Loucy (cell line): ENCODE results near the gene RERE.
"Not testable (repeated sequence)": the region's sequence is repeated elsewhere in the genome, so short reads cannot be mapped to it uniquely, and the experiment has no call there.

Source experiments
- H2AFZ ChIP-seq: fragments of 200-600 bp; sonication (generic); 2 replicates; pipeline ENCODE4 v1.6.0; 2016; ENCODE audit warnings: antibody characterized with exemption, mild to moderate bottlenecking, low read length, moderate library complexity
- H3F3A ChIP-seq: fragments of 200-600 bp; 2 replicates; pipeline ENCODE4 v1.6.0; 2016; ENCODE audit warnings: antibody characterized with exemption, low read depth, mild to moderate bottlenecking
- H3K27me3 ChIP-seq: fragments of 200-600 bp; sonication (generic); 2 replicates; pipeline ENCODE4 v1.6.1; 2014; ENCODE audit warnings: low read length, mild to moderate bottlenecking; ENCODE audit not compliant: insufficient read depth, poor library complexity, severe bottlenecking
- H3K36me3 ChIP-seq: fragments of 200-600 bp; sonication (generic); 2 replicates; pipeline ENCODE4 v1.6.1; 2016; ENCODE audit warnings: low read length; ENCODE audit not compliant: insufficient read depth
- H3K4me1 ChIP-seq: fragments of 200-600 bp; sonication (generic); 2 replicates; pipeline ENCODE4 v1.5.1; 2014; ENCODE audit warnings: low read length, mild to moderate bottlenecking; ENCODE audit not compliant: insufficient read depth, poor library complexity, severe bottlenecking
- H3K4me2 ChIP-seq: fragments of 200-600 bp; sonication (generic); 2 replicates; pipeline ENCODE4 v1.6.0; 2014; ENCODE audit warnings: antibody characterized with exemption, low read length, low read depth, mild to moderate bottlenecking; ENCODE audit not compliant: poor library complexity, severe bottlenecking
- H3K4me3 ChIP-seq: fragments of 200-600 bp; sonication (generic); 2 replicates; pipeline ENCODE4 v1.5.1; 2014; ENCODE audit warnings: low read length, mild to moderate bottlenecking, mixed read lengths; ENCODE audit not compliant: poor library complexity, severe bottlenecking
- H3K79me2 ChIP-seq: fragments of 200-600 bp; sonication (generic); 2 replicates; pipeline ENCODE4 v1.6.1; 2014; ENCODE audit warnings: low read length; ENCODE audit not compliant: insufficient read depth
- H3K9ac ChIP-seq: fragments of 200-600 bp; sonication (generic); 2 replicates; pipeline ENCODE4 v1.6.0; 2014; ENCODE audit warnings: mild to moderate bottlenecking, low read depth, low read length, moderate library complexity; ENCODE audit not compliant: poor library complexity, severe bottlenecking
- H3K9me2 ChIP-seq: fragments of 200-600 bp; sonication (generic); replicated peaks from 2 replicates; pipeline ENCODE4 v1.6.1; 2016; ENCODE audit warnings: low read depth, low read length, mixed read lengths
- H3K9me3 ChIP-seq: fragments of 200-600 bp; sonication (generic); 2 replicates; pipeline ENCODE4 v1.6.1; 2014; ENCODE audit warnings: mild to moderate bottlenecking, antibody characterized with exemption, low read length, low read depth; ENCODE audit not compliant: insufficient read depth
- H4K20me1 ChIP-seq: fragments of 200-600 bp; sonication (generic); 2 replicates; pipeline ENCODE4 v1.6.0; 2014; ENCODE audit warnings: antibody characterized with exemption, low read length, mild to moderate bottlenecking; ENCODE audit not compliant: insufficient read depth, poor library complexity, severe bottlenecking
- EZH2phosphoT487 ChIP-seq: fragments of 200-600 bp; IDR thresholded peaks from 2 replicates; pipeline ENCODE4 v1.6.1; 2018; ENCODE audit warnings: antibody characterized with exemption, mild to moderate bottlenecking, moderate library complexity, borderline replicate concordance
- TF ChIP-seq, protein P1 (sequence below): fragments of 200-600 bp; sonication (generic); conservative IDR thresholded peaks from 2 replicates; pipeline ENCODE4 v1.5.1; 2014; ENCODE audit warnings: mild to moderate bottlenecking, antibody characterized with exemption, low read length

RERE gene

DNA sequence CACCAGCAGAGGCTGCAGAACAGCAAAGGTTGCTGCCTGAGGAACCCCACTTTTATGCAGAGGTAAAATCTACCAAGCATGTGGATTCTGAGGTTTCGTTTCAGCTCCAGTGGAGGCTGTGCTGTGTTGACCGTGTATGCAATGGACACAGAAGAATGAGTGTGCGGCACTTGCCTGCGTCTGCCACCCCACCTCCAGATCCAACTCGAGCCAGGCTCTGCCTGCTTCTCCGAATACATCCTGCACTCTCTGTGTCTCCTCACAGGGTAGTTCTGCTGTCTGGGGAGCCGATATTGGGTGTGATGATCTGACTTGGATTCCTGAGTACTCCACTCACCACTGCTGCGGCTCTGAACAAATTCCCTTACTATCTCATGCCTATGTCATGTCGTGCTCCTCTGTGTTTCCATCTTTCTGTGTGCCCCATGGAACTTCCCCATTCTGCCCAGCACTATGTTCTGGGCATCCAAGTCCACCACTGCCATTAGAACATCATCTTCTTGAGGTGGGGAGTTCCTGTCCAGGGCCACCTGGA is 369.8 kb downstream of the RERE start:
- Histone ChIP-seq H3K27me3 (no peaks in the 10 kb centered on the region), H3F3A (no peaks in the 10 kb centered on the region), H2AFZ (no peak overlapping the region), H3K4me3 (no peak overlapping the region), H3K4me1 (no peaks in the 10 kb centered on the region), H4K20me1 (no peaks in the 10 kb centered on the region), H3K9me2 (no peaks in the 10 kb centered on the region), H3K4me2 (no peak overlapping the region), H3K9me3 (no peaks in the 10 kb centered on the region; the same call in 1 of the 2 replicates), H3K79me2 (no peaks in the 10 kb centered on the region; the same call in 1 of the 2 replicates), H3K36me3 (peaks cover 10% of the 10 kb centered on the region; the same call in 1 of the 2 replicates), H3K9ac (no peak overlapping the region)
- TF ChIP-seq, protein P1, sequence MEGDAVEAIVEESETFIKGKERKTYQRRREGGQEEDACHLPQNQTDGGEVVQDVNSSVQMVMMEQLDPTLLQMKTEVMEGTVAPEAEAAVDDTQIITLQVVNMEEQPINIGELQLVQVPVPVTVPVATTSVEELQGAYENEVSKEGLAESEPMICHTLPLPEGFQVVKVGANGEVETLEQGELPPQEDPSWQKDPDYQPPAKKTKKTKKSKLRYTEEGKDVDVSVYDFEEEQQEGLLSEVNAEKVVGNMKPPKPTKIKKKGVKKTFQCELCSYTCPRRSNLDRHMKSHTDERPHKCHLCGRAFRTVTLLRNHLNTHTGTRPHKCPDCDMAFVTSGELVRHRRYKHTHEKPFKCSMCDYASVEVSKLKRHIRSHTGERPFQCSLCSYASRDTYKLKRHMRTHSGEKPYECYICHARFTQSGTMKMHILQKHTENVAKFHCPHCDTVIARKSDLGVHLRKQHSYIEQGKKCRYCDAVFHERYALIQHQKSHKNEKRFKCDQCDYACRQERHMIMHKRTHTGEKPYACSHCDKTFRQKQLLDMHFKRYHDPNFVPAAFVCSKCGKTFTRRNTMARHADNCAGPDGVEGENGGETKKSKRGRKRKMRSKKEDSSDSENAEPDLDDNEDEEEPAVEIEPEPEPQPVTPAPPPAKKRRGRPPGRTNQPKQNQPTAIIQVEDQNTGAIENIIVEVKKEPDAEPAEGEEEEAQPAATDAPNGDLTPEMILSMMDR, result no peak
- TF ChIP-seq EZH2phosphoT487, result no peak

DNA sequence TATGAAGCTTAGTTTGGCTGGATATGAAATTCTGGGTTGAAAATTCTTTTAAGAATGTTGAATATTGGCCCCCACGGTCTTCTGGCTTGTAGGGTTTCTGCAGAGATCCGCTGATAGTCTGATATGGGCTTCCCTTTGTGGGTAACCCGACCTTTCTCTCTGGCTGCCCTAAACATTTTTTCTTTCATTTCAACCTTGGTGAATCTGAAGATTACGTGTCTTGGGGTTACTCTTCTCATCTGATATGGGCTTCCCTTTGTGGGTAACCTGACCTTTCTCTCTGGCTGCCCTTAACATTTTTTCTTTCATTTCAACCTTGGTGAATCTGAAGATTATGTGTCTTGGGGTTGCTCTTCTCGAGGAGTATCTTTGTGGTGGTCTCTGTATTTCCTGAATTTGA is 371.3 kb downstream of the RERE start:
- H3K4me3 ChIP-seq, H3K9me2 ChIP-seq, H3K4me2 ChIP-seq, H3K9me3 ChIP-seq, H4K20me1 ChIP-seq, H3K79me2 ChIP-seq, H3F3A ChIP-seq, H3K27me3 ChIP-seq, H3K36me3 ChIP-seq, H2AFZ ChIP-seq, H3K9ac ChIP-seq, H3K4me1 ChIP-seq: not testable (repeated sequence)

DNA sequence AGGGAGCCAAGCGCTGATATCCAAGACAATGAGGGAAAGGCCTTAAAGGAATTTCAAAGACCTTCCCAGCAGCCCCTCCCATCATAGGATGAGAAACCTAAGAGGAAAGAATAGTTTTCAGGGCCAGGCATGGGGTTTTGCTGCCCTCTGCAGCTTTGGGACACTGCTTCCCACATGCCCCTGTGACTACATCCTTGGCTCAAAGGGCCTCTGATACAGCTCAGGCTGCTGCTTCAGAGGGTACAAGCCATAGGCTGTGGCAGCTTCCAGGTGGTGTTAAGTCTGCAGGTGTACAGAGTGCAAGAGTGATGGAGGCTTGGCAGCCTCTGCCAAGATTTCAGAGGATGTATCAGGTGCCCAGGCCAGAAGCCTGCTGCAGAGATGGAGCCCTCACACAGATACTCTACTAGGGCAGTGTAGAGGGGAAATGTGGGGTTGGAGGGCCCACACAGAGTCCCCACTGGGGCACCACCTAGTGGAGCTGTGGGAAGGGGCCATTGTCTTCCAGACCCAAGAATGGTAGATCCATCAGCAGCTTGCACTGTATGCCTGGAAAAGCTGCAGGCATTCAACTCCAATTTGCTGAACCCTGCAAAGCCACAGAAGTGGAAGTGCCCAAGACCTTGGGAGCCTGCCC is 373.8 kb downstream of the RERE start:
- H3K9me2 ChIP-seq, result no peaks in the 10 kb centered on the region
- no peak overlapping the region for H2AFZ ChIP-seq
- H3K4me1 ChIP-seq, result peaks cover 10% of the 10 kb centered on the region
- H3K27me3 ChIP-seq, result no peaks in the 10 kb centered on the region
- H3K4me2 ChIP-seq, result no peak overlapping the region
- H3K9ac ChIP-seq, result no peak overlapping the region
- H3K9me3 ChIP-seq, result no peaks in the 10 kb centered on the region; the same call in 1 of the 2 replicates
- no peaks in the 10 kb centered on the region for H3F3A ChIP-seq
- H4K20me1 ChIP-seq, result peaks cover 4% of the 10 kb centered on the region
- H3K79me2 ChIP-seq, result no peaks in the 10 kb centered on the region
- H3K36me3 ChIP-seq, result peaks cover 10% of the 10 kb centered on the region; the same call in 1 of the 2 replicates
- TF ChIP-seq, protein P1, result peak; percentile 48
- TF ChIP-seq EZH2phosphoT487, result no peak
- H3K4me3 ChIP-seq, result no peak overlapping the region

DNA sequence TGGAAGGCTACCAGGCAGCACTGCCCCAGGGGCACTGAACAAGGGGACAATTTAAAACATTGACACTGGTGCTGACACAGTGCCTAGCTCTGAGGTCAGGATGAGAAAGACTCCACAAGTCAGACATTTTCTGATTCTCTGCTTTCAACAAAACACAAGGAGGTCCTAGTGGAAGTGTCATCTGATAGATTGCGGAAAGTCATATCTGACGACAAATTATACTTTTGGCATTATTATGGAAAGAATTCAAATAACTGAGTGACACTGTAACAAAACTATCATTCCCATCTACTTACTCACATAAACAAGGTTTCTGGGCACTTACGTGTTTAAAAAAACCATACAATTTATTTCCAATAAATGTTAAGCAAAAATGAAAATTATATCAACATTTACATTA is 376.0 kb downstream of the RERE start:
- H3K9me3 ChIP-seq, result no peaks in the 10 kb centered on the region; the same call in 1 of the 2 replicates
- H3K79me2 ChIP-seq, result no peaks in the 10 kb centered on the region
- H3K27me3 ChIP-seq, result no peaks in the 10 kb centered on the region
- H3K9ac ChIP-seq, result no peak overlapping the region
- H4K20me1 ChIP-seq, result peaks cover 5% of the 10 kb centered on the region
- peaks cover 13% of the 10 kb centered on the region for H3K4me1 ChIP-seq
- no peaks in the 10 kb centered on the region for H3F3A ChIP-seq
- no peaks in the 10 kb centered on the region for H3K9me2 ChIP-seq
- no peak overlapping the region for H3K4me3 ChIP-seq
- no peak overlapping the region for H2AFZ ChIP-seq
- no peaks in the 10 kb centered on the region for H3K36me3 ChIP-seq
- H3K4me2 ChIP-seq, result no peak overlapping the region
- TF ChIP-seq EZH2phosphoT487, result no peak
- TF ChIP-seq, protein P1, result no peak
